EH (cell line): ENCODE results near the gene XYLT1.
A peak's percentile ranks its signal among the peaks of the same experiment; 100 is the strongest.

ENCODE experiments used
- DNase-seq: peaks from one replicate; pipeline ENCODE4 v3.0.0-alpha.2; 2015; ENCODE audit warnings: low read depth

The XYLT1 gene

GRCh38 chr16:17283016-17283415 is 187.7 kb downstream of the XYLT1 start:
- DNase-seq: no peak

GRCh38 chr16:17282247-17282646 is 188.5 kb downstream of the XYLT1 start:
- DNase-seq: no peak

- DNase-seq: no peak
Observed at GRCh38 chr16:17281052-17281451, 189.7 kb downstream of the XYLT1 start.

- DNase-seq: no peak
Observed at GRCh38 chr16:17278988-17279387, 191.8 kb downstream of the XYLT1 start.

- no peak for DNase-seq
Observed at GRCh38 chr16:17277981-17278381, 192.8 kb downstream of the XYLT1 start.

- no peak for DNase-seq
Observed at GRCh38 chr16:17276610-17277009, 194.2 kb downstream of the XYLT1 start.

- DNase-seq: no peak
Observed at GRCh38 chr16:17276010-17276530, 194.7 kb downstream of the XYLT1 start.

- no peak for DNase-seq
Observed at GRCh38 chr16:17275076-17276009, 195.4 kb downstream of the XYLT1 start.

- peak; percentile 94 for DNase-seq
Observed at GRCh38 chr16:17273142-17273561, 197.6 kb downstream of the XYLT1 start.

GRCh38 chr16:17272716-17273115 is 198.0 kb downstream of the XYLT1 start:
- DNase-seq: no peak

- peak; percentile 40 for DNase-seq
Observed at GRCh38 chr16:17271687-17272086, 199.1 kb downstream of the XYLT1 start.

- no peak for DNase-seq
Observed at GRCh38 chr16:17270683-17271109, 200.1 kb downstream of the XYLT1 start.

- DNase-seq: no peak
Observed at GRCh38 chr16:17270111-17270510, 200.6 kb downstream of the XYLT1 start.

- DNase-seq: peak; percentile 53
Observed at GRCh38 chr16:17269439-17269838, 201.3 kb downstream of the XYLT1 start.

- no peak for DNase-seq
Observed at GRCh38 chr16:17266608-17267313, 204.0 kb downstream of the XYLT1 start.

- DNase-seq: no peak
Observed at GRCh38 chr16:17265154-17265553, 205.6 kb downstream of the XYLT1 start.

GRCh38 chr16:17261197-17261858 is 209.4 kb downstream of the XYLT1 start:
- DNase-seq: no peak

- no peak for DNase-seq
Observed at GRCh38 chr16:17260276-17260849, 210.4 kb downstream of the XYLT1 start.

- no peak for DNase-seq
Observed at GRCh38 chr16:17259751-17260270, 210.9 kb downstream of the XYLT1 start.

- DNase-seq: no peak
Observed at GRCh38 chr16:17258848-17259713, 211.7 kb downstream of the XYLT1 start.
